HFFc6 (cell line): ENCODE measurements around the gene RBFOX2. TPM values are rescaled to one million over a fixed set of nuclear protein-coding genes. Genes with fewer than 3 reads are reported as not detected.

Experiments
- DNase-seq: peaks from one replicate; pipeline ENCODE4 v3.0.0-alpha.2; 2018
- H3K27ac Mint-ChIP-seq: 2 replicates; pipeline ENCODE4 v1.8.0; 2020; ENCODE audit warnings: mild to moderate bottlenecking, mixed read lengths
- H3K27me3 Mint-ChIP-seq: 2 replicates; pipeline ENCODE4 v1.8.0; 2021; ENCODE audit warnings: mild to moderate bottlenecking, moderate library complexity, mixed read lengths; ENCODE audit not compliant: insufficient read depth
- H3K36me3 Mint-ChIP-seq: 2 replicates; pipeline ENCODE4 v1.8.0; 2021; ENCODE audit warnings: low read depth, mixed read lengths
- H3K4me1 Mint-ChIP-seq: 2 replicates; pipeline ENCODE4 v1.8.0; 2020; ENCODE audit warnings: low read depth, mixed read lengths
- H3K4me3 Mint-ChIP-seq: 2 replicates; pipeline ENCODE4 v1.8.0; 2020; ENCODE audit warnings: mild to moderate bottlenecking, moderate library complexity, mixed read lengths
- H3K9me3 Mint-ChIP-seq: 2 replicates; pipeline ENCODE4 v1.8.0; 2020; ENCODE audit warnings: mild to moderate bottlenecking, mixed read lengths
- CTCF ChIP-seq: fragments of 200-600 bp; sonication (generic); IDR thresholded peaks from 2 replicates; pipeline ENCODE4 v1.5.0; 2021; ENCODE audit warnings: antibody characterized with exemption, mild to moderate bottlenecking
- total RNA-seq, 6 experiments: library from RNA; stranded (reverse); fragmentation: NEBNext Ultra II Directional; extraction: Animal tissue kit (Norgen Biotek cat#: 25700); gene quantifications; 2 replicates in 1 of 6; 3 replicates in 5 of 6; pipeline ENCODE4 v1.2.3, GENCODE V29; 2021

Gene RBFOX2
- total RNA-seq, 6 experiments from 2014 or later: 139 to 165 (median 155) TPM

DNA sequence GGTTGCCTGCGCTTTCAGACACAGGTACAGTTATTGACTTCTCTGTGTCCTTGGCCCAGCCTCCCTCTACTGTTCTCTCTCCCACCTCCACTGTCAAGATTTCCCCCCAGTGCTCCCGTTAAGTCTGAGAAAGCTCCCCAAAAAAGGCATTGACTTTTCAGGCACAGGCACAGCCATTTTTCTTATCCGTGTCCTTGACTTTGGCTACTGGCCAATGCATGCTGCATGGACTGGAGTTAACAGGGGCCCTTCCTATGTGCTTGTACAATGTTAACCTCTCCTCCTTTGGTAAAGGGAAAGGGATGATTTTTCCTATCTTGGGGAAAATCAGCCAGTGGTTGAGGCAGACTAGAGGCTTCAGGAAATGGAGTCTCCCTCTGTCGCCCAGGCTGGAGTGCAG, 306.7 kb downstream of the RBFOX2 start:
- Mint-ChIP-seq H3K9me3 (no peaks in the 10 kb centered on the region), H3K36me3 (no peaks in the 10 kb centered on the region), H3K27me3 (peaks cover 2% of the 10 kb centered on the region; the same call in 1 of the 2 replicates), H3K4me1 (peaks cover 6% of the 10 kb centered on the region; the same call in 1 of the 2 replicates), H3K4me3 (no peak overlapping the region), H3K27ac (no peak overlapping the region)
- DNase-seq: no peak
- TF ChIP-seq CTCF: no peak

- no peak overlapping the region for H3K4me3 Mint-ChIP-seq
- TF ChIP-seq CTCF: no peak; the same call in 1 of the 2 replicates
Observed at GRCh38 chr22:35719212-35719875, 309.3 kb downstream of the RBFOX2 start.

GRCh38 chr22:35717572-35717971, 311.1 kb downstream of the RBFOX2 start, which contains the start of gene APOL5:
Gene APOL5, plus strand, starts transcription at chr22:35717872. Its CDS starts 0 bp downstream, at chr22:35717872.
- TF ChIP-seq CTCF: no peak
- Mint-ChIP-seq H3K27ac (no peak within 1 kb of the TSS), H3K9me3 (0 out of 2 replicates have a peak, but pooled peaks cover 5% of the 10 kb centered on the region), H3K4me1 (no peaks in the 10 kb centered on the region), H3K4me3 (no peak within 1 kb of the TSS), H3K27me3 (peaks cover 6% of the 10 kb centered on the region), H3K36me3 (peaks cover 12% of the 10 kb centered on the region)
- DNase-seq: no peak

More at GRCh38 chr22:35719212-35719875, 309.3 kb downstream of the RBFOX2 start:
- Mint-ChIP-seq H3K4me1 (peaks cover 6% of the 10 kb centered on the region; the same call in 1 of the 2 replicates), H3K27ac (no peak overlapping the region), H3K9me3 (no peaks in the 10 kb centered on the region), H3K36me3 (no peaks in the 10 kb centered on the region), H3K27me3 (peaks cover 4% of the 10 kb centered on the region)
- DNase-seq: no peak

DNA sequence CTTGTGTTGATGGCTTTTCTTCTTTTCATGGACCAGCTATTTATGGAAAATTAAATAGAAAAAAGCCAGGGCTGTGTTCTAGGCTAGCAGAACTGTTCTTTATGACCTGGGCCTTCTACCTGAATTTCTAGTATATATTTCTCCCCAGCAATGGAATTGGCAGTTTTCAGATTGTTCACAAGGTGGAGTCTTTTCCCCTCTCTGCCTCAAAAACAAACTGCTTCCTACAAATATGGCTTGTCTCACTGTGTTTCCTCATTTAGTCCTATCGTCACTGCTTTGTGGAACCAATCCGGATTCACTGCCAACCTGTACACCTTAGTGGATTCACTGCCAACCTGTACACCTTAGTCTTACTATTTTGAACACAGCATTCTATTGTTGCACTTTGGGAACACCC, 316.0 kb downstream of the RBFOX2 start:
- no peak for DNase-seq
- peak; percentile 22; the same call in 1 of the 2 replicates for TF ChIP-seq CTCF

DNA sequence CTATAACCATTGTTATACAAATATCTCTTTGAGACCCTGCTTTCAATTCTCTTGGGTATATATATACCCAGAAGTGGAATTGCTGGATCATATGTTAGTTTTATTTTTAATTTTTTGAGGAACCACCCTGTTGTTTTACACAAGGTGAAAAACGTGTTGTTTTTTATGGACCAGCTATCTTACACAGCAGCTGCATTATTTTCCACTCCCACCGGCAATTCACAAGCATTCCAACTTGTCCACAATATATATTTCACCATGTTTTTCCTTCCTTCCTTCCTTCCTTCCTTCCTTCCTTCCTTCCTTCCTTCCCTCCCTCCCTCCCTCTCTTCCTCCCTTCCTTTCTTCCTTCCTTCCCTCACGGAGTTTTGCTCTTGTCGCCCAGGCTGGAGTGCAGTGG, 317.3 kb downstream of the RBFOX2 start:
- H3K36me3 Mint-ChIP-seq: peaks cover 12% of the 10 kb centered on the region
- DNase-seq: no peak
- H3K27me3 Mint-ChIP-seq: peaks cover 3% of the 10 kb centered on the region
- 0 out of 2 replicates have a peak, but pooled peaks cover 5% of the 10 kb centered on the region for H3K9me3 Mint-ChIP-seq
- H3K4me3 Mint-ChIP-seq: no peak overlapping the region
- no peak for TF ChIP-seq CTCF
- no peaks in the 10 kb centered on the region for H3K4me1 Mint-ChIP-seq
- no peak overlapping the region for H3K27ac Mint-ChIP-seq

More for the DNA sequence above, 316.0 kb downstream of the RBFOX2 start:
- Mint-ChIP-seq H3K4me3 (no peak overlapping the region), H3K4me1 (no peaks in the 10 kb centered on the region), H3K9me3 (0 out of 2 replicates have a peak, but pooled peaks cover 5% of the 10 kb centered on the region), H3K36me3 (peaks cover 12% of the 10 kb centered on the region), H3K27ac (no peak overlapping the region), H3K27me3 (peaks cover 3% of the 10 kb centered on the region)
